ENCODE measurements around the gene VAMP3. TPM values are rescaled to one million over a fixed set of nuclear protein-coding genes. Genes with fewer than 3 reads are reported as not detected.
A peak's percentile ranks its signal among the peaks of the same experiment; 100 is the strongest.

Gene VAMP3
- total RNA-seq, 1 donor, result 101 TPM

- H3K27me3 ChIP-seq (ENCODE audit: insufficient read depth, low read length), result no peaks in the 10 kb centered on the region
- peak overlapping the region; percentile 96 for H2AFZ ChIP-seq (ENCODE audit: low read length)
- H3K79me2 ChIP-seq (ENCODE audit: insufficient read depth, low read length), result peaks cover 41% of the 10 kb centered on the region
- H4K20me1 ChIP-seq (ENCODE audit: insufficient read depth, low read length), result peaks cover 7% of the 10 kb centered on the region
- no peaks in the 10 kb centered on the region for H3K9me3 ChIP-seq (ENCODE audit: low read depth, low read length)
- H3K4me1 ChIP-seq (ENCODE audit: insufficient read depth, low read length), result peaks cover 11% of the 10 kb centered on the region
- H3K4me3 ChIP-seq (ENCODE audit: insufficient read depth, low read length), result peak overlapping the region; percentile 87
- DNase-seq (ENCODE audit: insufficient read length, low spot score, missing footprints), result no peak
- peak overlapping the region; percentile 99 for H3K4me2 ChIP-seq (ENCODE audit: insufficient read depth, low read length)
- no peak overlapping the region for H3K27ac ChIP-seq (ENCODE audit: low read depth, low read length)
- H3K36me3 ChIP-seq (ENCODE audit: insufficient read depth, low read length), result peaks cover 12% of the 10 kb centered on the region
- no peak for TF ChIP-seq CTCF (IDR thresholded peaks at IDR 0.05; ENCODE audit: extremely low read depth, low read depth, low read length)
Measured at GRCh38 chr1:7770669-7770996, 463 bp upstream of the VAMP3 start.

DNA sequence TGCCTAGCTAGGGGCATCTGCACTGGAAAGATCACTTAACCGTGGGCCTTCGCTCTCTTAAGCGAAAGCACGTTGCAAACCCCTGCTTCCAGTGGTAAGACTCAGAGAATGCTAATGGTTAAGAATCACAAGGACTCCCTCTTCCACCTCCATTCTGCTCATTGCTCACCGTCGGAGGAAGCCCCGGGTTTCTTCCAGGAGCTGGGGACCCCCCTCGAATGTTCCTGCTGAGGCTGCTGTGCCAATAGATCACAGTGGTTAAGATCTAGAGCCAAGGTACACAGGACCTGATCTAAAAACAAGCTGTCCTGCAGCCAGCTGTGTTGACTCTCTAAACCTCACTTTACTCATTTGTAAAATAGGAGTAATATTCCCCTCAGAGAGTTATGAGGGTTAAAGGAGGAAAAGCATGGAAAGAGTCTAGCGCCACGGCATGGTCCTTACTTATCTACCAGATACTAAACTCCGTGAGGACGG lies 765 bp downstream of the VAMP3 start:
- H2AFZ ChIP-seq (ENCODE audit: low read length), result peak overlapping the region; percentile 77
- peaks cover 52% of the 10 kb centered on the region for H3K79me2 ChIP-seq (ENCODE audit: insufficient read depth, low read length)
- H3K4me3 ChIP-seq (ENCODE audit: insufficient read depth, low read length), result peak overlapping the region; percentile 87
- peaks cover 16% of the 10 kb centered on the region for H3K36me3 ChIP-seq (ENCODE audit: insufficient read depth, low read length)
- peaks cover 11% of the 10 kb centered on the region for H3K4me1 ChIP-seq (ENCODE audit: insufficient read depth, low read length)
- no peaks in the 10 kb centered on the region for H3K27me3 ChIP-seq (ENCODE audit: insufficient read depth, low read length)
- peak overlapping the region; percentile 60 for H3K27ac ChIP-seq (ENCODE audit: low read depth, low read length)
- H3K4me2 ChIP-seq (ENCODE audit: insufficient read depth, low read length), result peak overlapping the region; percentile 99
- peak; percentile 81 for DNase-seq (ENCODE audit: insufficient read length, low spot score, missing footprints)
- TF ChIP-seq CTCF (IDR thresholded peaks at IDR 0.05; ENCODE audit: extremely low read depth, low read depth, low read length), result no peak
- peaks cover 7% of the 10 kb centered on the region for H4K20me1 ChIP-seq (ENCODE audit: insufficient read depth, low read length)
- H3K9me3 ChIP-seq (ENCODE audit: low read depth, low read length), result no peaks in the 10 kb centered on the region

DNA sequence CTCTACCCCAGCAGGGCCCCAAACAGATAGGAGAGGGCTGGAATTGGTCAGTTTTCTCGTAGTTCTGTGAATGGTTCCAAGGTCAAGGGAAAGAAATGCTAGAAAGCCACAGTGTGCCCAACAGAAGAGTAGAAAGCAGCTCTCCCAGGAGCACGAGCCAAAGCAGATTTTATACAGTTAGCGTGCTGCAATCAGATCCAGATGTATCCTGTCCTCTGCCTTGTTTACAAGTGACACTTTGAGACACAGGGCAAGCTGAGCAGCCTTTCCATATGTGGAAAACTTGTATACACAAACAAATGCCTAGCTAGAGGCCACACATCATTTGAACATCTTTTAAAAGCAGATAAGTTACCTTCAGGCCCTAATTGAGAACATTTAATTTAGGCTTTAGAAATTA lies 6.5 kb downstream of the VAMP3 start:
- Histone ChIP-seq H3K36me3 (ENCODE audit: insufficient read depth, low read length) (peaks cover 51% of the 10 kb centered on the region), H3K4me1 (ENCODE audit: insufficient read depth, low read length) (no peaks in the 10 kb centered on the region), H3K79me2 (ENCODE audit: insufficient read depth, low read length) (peaks cover 40% of the 10 kb centered on the region), H3K9me3 (ENCODE audit: low read depth, low read length) (no peaks in the 10 kb centered on the region), H3K4me2 (ENCODE audit: insufficient read depth, low read length) (no peak overlapping the region), H3K4me3 (ENCODE audit: insufficient read depth, low read length) (no peak overlapping the region), H4K20me1 (ENCODE audit: insufficient read depth, low read length) (peaks cover 5% of the 10 kb centered on the region), H3K27ac (ENCODE audit: low read depth, low read length) (no peak overlapping the region), H3K27me3 (ENCODE audit: insufficient read depth, low read length) (no peaks in the 10 kb centered on the region), H2AFZ (ENCODE audit: low read length) (no peak overlapping the region)
- no peak for DNase-seq (ENCODE audit: insufficient read length, low spot score, missing footprints)
- TF ChIP-seq CTCF (IDR thresholded peaks at IDR 0.05; ENCODE audit: extremely low read depth, low read depth, low read length), result no peak

DNA sequence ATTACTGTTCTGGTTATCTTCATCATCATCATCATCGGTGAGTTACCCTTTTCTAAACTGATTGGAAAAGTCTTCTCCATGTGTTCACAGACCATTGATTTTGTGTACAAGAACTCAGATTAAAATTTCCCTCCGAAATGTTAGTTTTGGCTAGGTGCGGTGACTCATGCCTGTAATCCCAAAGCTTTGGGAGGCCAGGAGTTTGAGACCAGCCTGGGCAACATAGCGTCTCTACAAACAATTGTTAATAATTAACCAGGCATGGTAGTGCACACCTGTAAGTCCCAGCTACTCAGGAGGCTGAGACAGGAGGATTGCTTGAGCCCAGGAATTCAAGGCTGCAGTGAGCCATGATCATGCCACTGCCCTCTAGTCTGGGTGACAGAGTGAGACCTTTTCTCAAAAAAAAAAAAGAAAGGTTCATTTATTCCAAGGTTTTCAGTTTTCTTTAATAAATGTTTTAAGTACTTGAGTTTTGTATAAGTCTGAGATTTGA lies 7.1 kb downstream of the VAMP3 start:
- Histone ChIP-seq H3K9me3 (ENCODE audit: low read depth, low read length) (no peaks in the 10 kb centered on the region), H3K36me3 (ENCODE audit: insufficient read depth, low read length) (peaks cover 51% of the 10 kb centered on the region), H3K4me3 (ENCODE audit: insufficient read depth, low read length) (no peak overlapping the region), H3K4me1 (ENCODE audit: insufficient read depth, low read length) (no peaks in the 10 kb centered on the region), H4K20me1 (ENCODE audit: insufficient read depth, low read length) (peaks cover 2% of the 10 kb centered on the region), H2AFZ (ENCODE audit: low read length) (no peak overlapping the region), H3K27me3 (ENCODE audit: insufficient read depth, low read length) (no peaks in the 10 kb centered on the region), H3K79me2 (ENCODE audit: insufficient read depth, low read length) (peaks cover 34% of the 10 kb centered on the region), H3K27ac (ENCODE audit: low read depth, low read length) (no peak overlapping the region), H3K4me2 (ENCODE audit: insufficient read depth, low read length) (no peak overlapping the region)
- DNase-seq (ENCODE audit: insufficient read length, low spot score, missing footprints), result no peak
- TF ChIP-seq CTCF (IDR thresholded peaks at IDR 0.05; ENCODE audit: extremely low read depth, low read depth, low read length), result no peak
